H1 (cell line): Measurements from ENCODE around the gene RSL24D1. TPM values are rescaled to one million over a fixed set of nuclear protein-coding genes. Genes with fewer than 3 reads are reported as not detected.
"Not testable (repeated sequence)": the region's sequence is repeated elsewhere in the genome, so short reads cannot be mapped to it uniquely, and the experiment has no call there.

ENCODE experiments used
- CTCF ChIA-PET: fragments of 300-600 bp; sonication (Branson Sonifier 250); formaldehyde crosslinking; loops from one replicate; lab custom pipeline; 2021; ENCODE audit not compliant: partially characterized antibody; lab: Charles Lee
- POLR2A ChIA-PET: fragments of 300-600 bp; sonication (Branson Sonifier 250); formaldehyde crosslinking; loops from one replicate; lab custom pipeline; 2021; ENCODE audit warnings: inconsistent platforms; ENCODE audit not compliant: partially characterized antibody; lab: Charles Lee
- DNase-seq, 2 experiments: peaks; one replicate each; pipeline versions ENCODE4 v3.0.0 to v3.0.0-alpha.2; 2010 to 2022; ENCODE audit warnings: low spot score in 2 of 2, low read depth in 1 of 2, mixed read lengths in 1 of 2
- FAIRE-seq: peaks from 2 replicates; lab custom pipeline; 2011; peaks lifted over from hg19 to GRCh38; lab: Jason Lieb, UNC
- H2AFZ ChIP-seq: 2 replicates; pipeline ENCODE4 v1.8.1; 2012; ENCODE audit warnings: low read length, inconsistent platforms
- H2AK5ac ChIP-seq: 2 replicates; pipeline ENCODE4 v1.6.1; 2013; ENCODE audit warnings: low read depth, low read length
- H2BK120ac ChIP-seq: replicated peaks from 2 replicates; pipeline ENCODE3; 2013; ENCODE audit warnings: low read depth, low read length, inconsistent platforms
- H2BK12ac ChIP-seq: 2 replicates; pipeline ENCODE4 v1.6.1; 2013; ENCODE audit warnings: low read depth, low read length
- H2BK15ac ChIP-seq: 2 replicates; pipeline ENCODE4 v1.6.1; 2013; ENCODE audit warnings: low read length
- H2BK20ac ChIP-seq: 2 replicates; pipeline ENCODE4 v1.6.1; 2013; ENCODE audit warnings: low read length
- H2BK5ac ChIP-seq: 2 replicates; pipeline ENCODE4 v1.6.1; 2013; ENCODE audit warnings: low read depth, low read length
- H3K14ac ChIP-seq: 2 replicates; pipeline ENCODE4 v1.6.1; 2013; ENCODE audit warnings: inconsistent platforms; ENCODE audit not compliant: insufficient read length
- H3K18ac ChIP-seq: 2 replicates; pipeline ENCODE4 v1.6.1; 2013; ENCODE audit warnings: low read length; ENCODE audit errors: extremely low read depth
- H3K23ac ChIP-seq: 2 replicates; pipeline ENCODE4 v1.6.1; 2013; ENCODE audit warnings: inconsistent platforms; ENCODE audit not compliant: insufficient read length
- H3K23me2 ChIP-seq: 2 replicates; pipeline ENCODE4 v1.6.1; 2013; ENCODE audit warnings: low read depth, low read length
- H3K27ac ChIP-seq: 2 replicates; pipeline ENCODE4 v1.6.1; 2011; ENCODE audit warnings: low read depth, low read length, inconsistent platforms
- H3K27me3 ChIP-seq, 4 experiments: replicated peaks in 1 of 4; 1 replicate in 1 of 4; 2 replicates in 3 of 4; pipeline versions ENCODE4 v1.6.1 to v1.8.1; 2011 to 2013; ENCODE audit warnings: low read length in 3 of 4, mild to moderate bottlenecking in 3 of 4, inconsistent platforms in 2 of 4, mixed read lengths in 2 of 4, moderate library complexity in 1 of 4; ENCODE audit not compliant: control insufficient read depth in 3 of 4, insufficient read depth in 3 of 4; ENCODE audit errors: extremely low read depth in 1 of 4
- H3K36me3 ChIP-seq, 4 experiments: 2 replicates each; pipeline versions ENCODE4 v1.6.1 to v1.8.1; 2011 to 2013; ENCODE audit warnings: mild to moderate bottlenecking in 4 of 4, low read length in 3 of 4, moderate library complexity in 2 of 4, control low read depth in 1 of 4, inconsistent platforms in 1 of 4; ENCODE audit not compliant: insufficient read depth in 4 of 4, control insufficient read depth in 2 of 4
- H3K4ac ChIP-seq: replicated peaks from 2 replicates; pipeline ENCODE3; 2013; ENCODE audit warnings: low read length, low read depth, mixed read lengths, inconsistent platforms; ENCODE audit not compliant: insufficient read length
- H3K4me1 ChIP-seq, 4 experiments: replicated peaks in 1 of 4; 1 replicate in 1 of 4; 2 replicates in 3 of 4; pipeline versions ENCODE4 v1.6.1 to v1.8.1; 2011 to 2013; ENCODE audit warnings: low read length in 3 of 4, inconsistent platforms in 2 of 4, mixed read lengths in 1 of 4; ENCODE audit not compliant: insufficient read depth in 4 of 4, control insufficient read depth in 3 of 4
- H3K4me2 ChIP-seq, 2 experiments: 2 replicates each; pipeline versions ENCODE4 v1.6.1 to v1.8.1; 2011 to 2013; ENCODE audit warnings: low read depth in 2 of 2, low read length in 2 of 2, control low read depth in 1 of 2, inconsistent platforms in 1 of 2, mild to moderate bottlenecking in 1 of 2; ENCODE audit not compliant: insufficient read depth in 1 of 2
- H3K4me3 ChIP-seq, 4 experiments: fragments of 200-600, 300-600 bp in 1 of 4; sonication (generic), shearing (Covaris generic), sonication (Bioruptor Twin) in 1 of 4; 2 replicates each; pipeline versions ENCODE4 v1.5.1 to v1.8.1; 2011 to 2016; ENCODE audit warnings: low read length in 4 of 4, low read depth in 3 of 4, control low read depth in 2 of 4, inconsistent platforms in 2 of 4, mild to moderate bottlenecking in 2 of 4, mixed read lengths in 1 of 4, moderate library complexity in 1 of 4; ENCODE audit not compliant: insufficient read depth in 2 of 4; ENCODE audit errors: extremely low read depth in 1 of 4
- H3K56ac ChIP-seq: replicated peaks from 2 replicates; pipeline ENCODE3; 2013; ENCODE audit warnings: low read depth, mild to moderate bottlenecking, mixed read lengths, low read length, inconsistent platforms; ENCODE audit not compliant: insufficient read length
- H3K79me1 ChIP-seq: 2 replicates; pipeline ENCODE4 v1.6.1; 2013; ENCODE audit warnings: low read depth, low read length, control low read depth
- H3K79me2 ChIP-seq, 2 experiments: 2 replicates each; pipeline versions ENCODE4 v1.6.1 to v1.8.1; 2012 to 2013; ENCODE audit warnings: low read length in 2 of 2, mild to moderate bottlenecking in 2 of 2, inconsistent platforms in 1 of 2; ENCODE audit not compliant: insufficient read depth in 2 of 2, control insufficient read depth in 1 of 2
- H3K9ac ChIP-seq, 4 experiments: replicated peaks in 1 of 4; 1 replicate in 1 of 4; 2 replicates in 3 of 4; pipeline versions ENCODE4 v1.6.1 to v1.8.1; 2011 to 2013; ENCODE audit warnings: low read depth in 3 of 4, low read length in 3 of 4, control low read depth in 2 of 4, mild to moderate bottlenecking in 2 of 4, moderate library complexity in 2 of 4, inconsistent platforms in 1 of 4; ENCODE audit errors: extremely low read depth in 1 of 4
- H3K9me3 ChIP-seq, 2 experiments: 2 replicates each; pipeline versions ENCODE4 v1.6.1 to v1.8.1; 2012 to 2013; ENCODE audit warnings: mild to moderate bottlenecking in 2 of 2, moderate library complexity in 2 of 2, control low read depth in 1 of 2, inconsistent platforms in 1 of 2, low read depth in 1 of 2, low read length in 1 of 2, mixed read lengths in 1 of 2; ENCODE audit not compliant: insufficient read depth in 2 of 2
- H4K20me1 ChIP-seq, 2 experiments: replicated peaks in 1 of 2; 2 replicates each; pipeline versions ENCODE3 to v1.8.1; 2011 to 2013; ENCODE audit warnings: inconsistent platforms in 2 of 2, low read length in 2 of 2, mild to moderate bottlenecking in 1 of 2; ENCODE audit not compliant: insufficient read depth in 2 of 2, control insufficient read depth in 1 of 2
- H4K5ac ChIP-seq: 2 replicates; pipeline ENCODE4 v1.6.1; 2013; ENCODE audit warnings: low read length, low read depth, mixed read lengths, inconsistent platforms; ENCODE audit not compliant: insufficient read length
- H4K8ac ChIP-seq: 2 replicates; pipeline ENCODE4 v1.8.0; 2013; ENCODE audit warnings: mild to moderate bottlenecking, moderate library complexity, low read length, inconsistent platforms; ENCODE audit not compliant: insufficient read depth; ENCODE audit errors: extremely low read depth
- H4K91ac ChIP-seq: replicated peaks from 2 replicates; pipeline ENCODE3; 2013; ENCODE audit warnings: low read length, mixed read lengths, inconsistent platforms; ENCODE audit not compliant: insufficient read length
- whole genome bisulfite sequencing, 2 experiments: shearing (Covaris generic) in 1 of 2; methylation state at CpG; one replicate each; pipeline versions ENCODE4 v1.1.6 to v1.1.7; 2013 to 2015; ENCODE audit warnings: low lambda C conversion rate in 2 of 2, mixed read lengths in 2 of 2, inconsistent platforms in 1 of 2, low coverage in 1 of 2, missing lambda C conversion rate in 1 of 2; ENCODE audit not compliant: insufficient replicate concordance in 2 of 2, insufficient coverage in 1 of 2, insufficient read length in 1 of 2; ENCODE audit errors: extremely low coverage in 1 of 2, missing lambda C conversion rate in 1 of 2; 5-methylcytosine and 5-hydroxymethylcytosine counted together
- polyA plus RNA-seq, 7 experiments: library from polyadenylated mRNA; depleted of rRNA in 3 of 7; stranded (reverse) in 5 of 7; unstranded in 2 of 7; fragments of >200 nt in 5 of 7; fragments of 200-250 nt in 2 of 7; gene quantifications; 1 replicate in 5 of 7; 2 replicates in 1 of 7; 4 replicates in 1 of 7; pipeline versions ENCODE4 v1.2.1 to v1.2.3, GENCODE V29; 2011 to 2013; ENCODE audit warnings: missing spikeins in 2 of 7, mixed read lengths in 2 of 7
- total RNA-seq: library from RNA; stranded (reverse); fragmentation: NEBNext Ultra II Directional; extraction: Animal tissue kit (Norgen Biotek cat#: 25700); gene quantifications from 2 replicates; pipeline ENCODE4 v1.2.1, GENCODE V29; 2021

RSL24D1 gene
- total and polyA plus RNA-seq, 2 of the 8 experiments (the other 6 are each of a cell fraction or from before 2014, with no cell fraction given), result 45.7 to 130 TPM

GRCh38 chr15:55143132-55143531 lies 53.6 kb downstream of the RSL24D1 start:
- H4K5ac ChIP-seq, H3K56ac ChIP-seq, FAIRE-seq, H2BK5ac ChIP-seq, POLR2A ChIA-PET, H2AK5ac ChIP-seq, H3K4me2 ChIP-seq, H3K4me3 ChIP-seq, H3K18ac ChIP-seq, H4K91ac ChIP-seq, H3K9ac ChIP-seq, H2BK120ac ChIP-seq, DNase-seq, H3K36me3 ChIP-seq, H3K23me2 ChIP-seq, H3K27me3 ChIP-seq, H2BK20ac ChIP-seq, H4K8ac ChIP-seq, H3K14ac ChIP-seq, H2BK15ac ChIP-seq, H3K4me1 ChIP-seq, H3K27ac ChIP-seq, H4K20me1 ChIP-seq, H2BK12ac ChIP-seq, H3K23ac ChIP-seq, H2AFZ ChIP-seq, H3K4ac ChIP-seq, H3K79me1 ChIP-seq, H3K79me2 ChIP-seq: not testable (repeated sequence)
- 92% methylated on average over 8 of the region's 8 CpGs; no CpG with 5 or more reads in 1 of the 2 experiments for WGBS, 2 experiments
- CTCF ChIA-PET, result interaction anchor here (1.0 kb wide), 1 partner anchor 17 kb away, joined by 3 read pairs; no protein-coding TSS in a partner anchor
- peaks cover 18 to 20% of the 10 kb centered on the region in 2 experiments for H3K9me3 ChIP-seq
